Ascending aorta (tissue), 2 donors: Measurements from ENCODE around the gene HAGHL. TPM values are rescaled to one million over a fixed set of nuclear protein-coding genes. Genes with fewer than 3 reads are reported as not detected.

Experiments
- DNase-seq, 2 donors: peaks; one replicate each; pipeline ENCODE4 v3.0.0-alpha.2; 2019; ENCODE audit warnings: low spot score in 2 of 2
- H3K27ac ChIP-seq, 2 donors: fragments of 200-600 bp; sonication (generic); one replicate each; pipeline ENCODE4 v1.5.1; 2016 to 2017; ENCODE audit warnings: mild to moderate bottlenecking in 1 of 2
- H3K27me3 ChIP-seq: fragments of 200-600 bp; sonication (generic); one replicate; pipeline ENCODE4 v1.5.1; 2017
- H3K36me3 ChIP-seq, 2 donors: fragments of 200-600 bp; sonication (generic); one replicate each; pipeline ENCODE4 v1.5.1; 2016
- H3K4me1 ChIP-seq, 2 donors: fragments of 200-600 bp; sonication (generic); one replicate each; pipeline ENCODE4 v1.5.1; 2016 to 2017; ENCODE audit warnings: mild to moderate bottlenecking in 1 of 2
- H3K4me3 ChIP-seq, 2 donors: fragments of 200-600 bp; sonication (generic); one replicate each; pipeline ENCODE4 v1.5.1; 2016 to 2017; ENCODE audit warnings: mild to moderate bottlenecking in 1 of 2
- H3K9me3 ChIP-seq, 2 donors: fragments of 200-600 bp; sonication (generic); one replicate each; pipeline ENCODE4 v1.5.1; 2016
- CTCF ChIP-seq, 3 experiments: fragments of 200-600 bp in 2 of 3; fragments of 450-650 bp in 1 of 3; sonication (generic) in 2 of 3; IDR thresholded peaks; one replicate each; pipeline ENCODE4 v1.5.1; 2016 to 2019; ENCODE audit warnings: antibody characterized with exemption in 3 of 3, mild to moderate bottlenecking in 1 of 3, moderate library complexity in 1 of 3
- intact Hi-C: fragments of 100-400 bp; cut with DNase I; formaldehyde crosslinking; loops from one replicate; pipeline ENCODE4 v1.15.1; 2023
- total RNA-seq: library from RNA; depleted of rRNA; stranded (reverse); fragments of >200 nt; gene quantifications from one replicate; pipeline ENCODE4 v1.1.0, GENCODE V29; 2016

The HAGHL gene
- total RNA-seq, 1 donor from 2014 or later: 9.7 TPM

GRCh38 chr16:704552-705380, 22.1 kb upstream of the HAGHL start:
- intact Hi-C loops: no loop called here

GRCh38 chr16:705431-706188, 21.3 kb upstream of the HAGHL start, which contains the start of gene FBXL16:
Gene FBXL16, minus strand, starts transcription at chr16:705801. Its CDS starts 8,396 bp downstream, at chr16:697405.
- H3K36me3 ChIP-seq: no peaks in the 10 kb centered on the region
- no peak for DNase-seq
- H3K4me3 ChIP-seq: no peak within 1 kb of the TSS
- H3K9me3 ChIP-seq: no peaks in the 10 kb centered on the region
- no peak within 1 kb of the TSS for H3K27ac ChIP-seq
- H3K4me1 ChIP-seq: peaks cover 0 to 10% of the 10 kb centered on the region in 2 donors
- H3K27me3 ChIP-seq: peaks cover 28% of the 10 kb centered on the region
- intact Hi-C loops: no loop called here
- no peak for TF ChIP-seq CTCF (IDR thresholded peaks at IDR 0.05)

More at GRCh38 chr16:704552-705380, 22.1 kb upstream of the HAGHL start:
- Histone ChIP-seq H3K4me1 (peaks cover 0 to 5% of the 10 kb centered on the region in 2 donors), H3K9me3 (no peaks in the 10 kb centered on the region), H3K27me3 (peaks cover 33% of the 10 kb centered on the region), H3K36me3 (no peaks in the 10 kb centered on the region), H3K4me3 (no peak overlapping the region), H3K27ac (no peak overlapping the region)
- no peak for TF ChIP-seq CTCF (IDR thresholded peaks at IDR 0.05)
- no peak for DNase-seq

- no peak for DNase-seq
- intact Hi-C loops: no loop called here
- Histone ChIP-seq H3K27me3 (peaks cover 28% of the 10 kb centered on the region), H3K4me3 (no peak overlapping the region), H3K9me3 (no peaks in the 10 kb centered on the region), H3K4me1 (peaks cover 0 to 10% of the 10 kb centered on the region in 2 donors), H3K27ac (no peak overlapping the region), H3K36me3 (no peaks in the 10 kb centered on the region)
- TF ChIP-seq CTCF (IDR thresholded peaks at IDR 0.05): no peak
Measured at GRCh38 chr16:706189-707061, 20.5 kb upstream of the HAGHL start.

- Histone ChIP-seq H3K4me3 (no peak overlapping the region), H3K9me3 (no peaks in the 10 kb centered on the region)
- TF ChIP-seq CTCF (IDR thresholded peaks at IDR 0.05): no peak
Measured at GRCh38 chr16:707062-707538, 19.8 kb upstream of the HAGHL start.

GRCh38 chr16:708019-708418, 18.9 kb upstream of the HAGHL start:
- H3K27me3 ChIP-seq: peaks cover 26% of the 10 kb centered on the region
- no peak for DNase-seq
- intact Hi-C loops: no loop called here
- peaks cover 0 to 10% of the 10 kb centered on the region in 2 donors for H3K4me1 ChIP-seq
- H3K36me3 ChIP-seq: no peaks in the 10 kb centered on the region
- H3K4me3 ChIP-seq: no peak overlapping the region
- no peak for TF ChIP-seq CTCF (IDR thresholded peaks at IDR 0.05)
- no peak overlapping the region for H3K27ac ChIP-seq
- no peaks in the 10 kb centered on the region for H3K9me3 ChIP-seq

More at GRCh38 chr16:707062-707538, 19.8 kb upstream of the HAGHL start:
- Histone ChIP-seq H3K4me1 (peaks cover 0 to 10% of the 10 kb centered on the region in 2 donors), H3K27me3 (peaks cover 26% of the 10 kb centered on the region), H3K36me3 (no peaks in the 10 kb centered on the region), H3K27ac (no peak overlapping the region)
- DNase-seq: no peak
- intact Hi-C loops: no loop called here
